ENCODE results near the gene TMOD2.

TMOD2 gene

GRCh38 chr15:51750792-51751696 is at the start of gene TMOD2:
Gene TMOD2 (plus strand): TSS chr15:51751597. CDS start chr15:51766442, 14,845 bp downstream.
- H3K27me3 ChIP-seq (ENCODE audit: insufficient read depth, low read depth, severe bottlenecking), result no peaks in the 10 kb centered on the region
- DNase-seq, result peak; percentile 52

DNA sequence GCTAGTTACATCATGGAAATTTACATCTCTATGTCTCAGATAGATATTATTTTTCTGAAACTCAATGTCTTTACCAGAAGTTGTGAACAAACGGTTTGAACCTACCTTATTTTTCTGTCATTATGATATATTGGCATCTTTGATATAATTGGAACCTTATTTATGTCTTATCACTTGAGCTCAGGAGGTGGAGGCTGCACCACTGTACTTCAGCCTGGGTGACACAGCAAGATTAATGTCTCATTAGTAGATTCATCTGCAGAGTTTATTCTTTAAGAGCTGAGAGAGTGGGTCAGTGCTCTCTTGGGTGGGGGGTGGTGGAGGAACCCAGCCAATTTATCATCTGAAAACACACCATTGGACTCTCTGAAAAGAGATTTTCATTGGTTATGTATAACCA is 48.7 kb upstream of the TMOD2 start:
- no peak overlapping the region for H3K27ac ChIP-seq
- H3K27me3 ChIP-seq (ENCODE audit: insufficient read depth, low read depth, severe bottlenecking), result no peaks in the 10 kb centered on the region
- H3K4me3 ChIP-seq (ENCODE audit: low read depth, low read length), result no peak overlapping the region
- H3K36me3 ChIP-seq, result peaks cover 44% of the 10 kb centered on the region
- H3K9me3 ChIP-seq (ENCODE audit: severe bottlenecking), result no peaks in the 10 kb centered on the region
- no peak for DNase-seq
- no peak for TF ChIP-seq CTCF (IDR thresholded peaks at IDR 0.05; ENCODE audit: low read depth, low read length)

More at GRCh38 chr15:51750792-51751696, at the start of gene TMOD2:
- no peak for TF ChIP-seq CTCF (IDR thresholded peaks at IDR 0.05; ENCODE audit: low read depth, low read length)
- H3K27ac ChIP-seq, result no peak within 1 kb of the TSS
- peak within 1 kb of the TSS; percentile 82 for H3K4me3 ChIP-seq (ENCODE audit: low read depth, low read length)
- no peaks in the 10 kb centered on the region for H3K36me3 ChIP-seq
- no peaks in the 10 kb centered on the region for H3K9me3 ChIP-seq (ENCODE audit: severe bottlenecking)

- Histone ChIP-seq H3K4me3 (ENCODE audit: low read depth, low read length) (no peak overlapping the region), H3K9me3 (ENCODE audit: severe bottlenecking) (no peaks in the 10 kb centered on the region), H3K36me3 (peaks cover 21% of the 10 kb centered on the region), H3K27ac (no peak overlapping the region), H3K27me3 (ENCODE audit: insufficient read depth, low read depth, severe bottlenecking) (no peaks in the 10 kb centered on the region)
- no peak for TF ChIP-seq CTCF (IDR thresholded peaks at IDR 0.05; ENCODE audit: low read depth, low read length)
- no peak for DNase-seq
Observed at GRCh38 chr15:51706291-51706690, 45.1 kb upstream of the TMOD2 start.

DNA sequence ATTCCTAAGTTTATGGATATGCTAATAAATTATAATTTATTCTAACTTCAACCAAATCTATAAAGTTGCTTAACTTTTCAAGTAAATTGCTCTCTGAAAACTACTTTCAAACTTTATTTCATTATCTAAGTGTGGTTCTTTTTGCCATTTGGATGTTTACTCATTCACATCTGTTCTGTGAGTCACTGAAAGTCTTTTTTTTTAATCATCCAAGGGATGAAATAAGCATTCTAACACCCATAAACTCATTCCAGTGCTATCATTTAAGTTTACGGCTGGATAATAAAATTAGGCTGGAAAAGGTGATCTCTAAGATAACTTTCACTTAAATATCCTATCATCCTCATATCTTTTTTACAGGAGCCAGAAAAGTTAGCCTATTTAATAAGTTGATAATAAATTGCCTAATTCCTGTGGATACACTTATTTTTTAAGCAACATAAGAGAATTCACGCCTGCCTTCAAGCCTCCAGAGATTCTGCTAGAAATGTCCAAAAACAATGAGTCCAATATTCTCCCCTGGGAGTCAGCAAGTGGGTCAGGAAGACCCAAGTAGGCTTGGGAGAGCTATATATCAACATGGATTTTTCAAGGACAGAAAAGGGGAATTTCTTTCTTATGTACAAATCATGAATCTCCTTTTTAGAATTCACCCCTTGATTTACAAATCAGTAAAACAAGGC is 44.3 kb upstream of the TMOD2 start:
- H3K27me3 ChIP-seq (ENCODE audit: insufficient read depth, low read depth, severe bottlenecking), result no peaks in the 10 kb centered on the region
- no peaks in the 10 kb centered on the region for H3K9me3 ChIP-seq (ENCODE audit: severe bottlenecking)
- TF ChIP-seq CTCF (IDR thresholded peaks at IDR 0.05; ENCODE audit: low read depth, low read length), result no peak
- DNase-seq, result no peak
- no peak overlapping the region for H3K4me3 ChIP-seq (ENCODE audit: low read depth, low read length)
- no peak overlapping the region for H3K27ac ChIP-seq
- peaks cover 20% of the 10 kb centered on the region for H3K36me3 ChIP-seq

DNA sequence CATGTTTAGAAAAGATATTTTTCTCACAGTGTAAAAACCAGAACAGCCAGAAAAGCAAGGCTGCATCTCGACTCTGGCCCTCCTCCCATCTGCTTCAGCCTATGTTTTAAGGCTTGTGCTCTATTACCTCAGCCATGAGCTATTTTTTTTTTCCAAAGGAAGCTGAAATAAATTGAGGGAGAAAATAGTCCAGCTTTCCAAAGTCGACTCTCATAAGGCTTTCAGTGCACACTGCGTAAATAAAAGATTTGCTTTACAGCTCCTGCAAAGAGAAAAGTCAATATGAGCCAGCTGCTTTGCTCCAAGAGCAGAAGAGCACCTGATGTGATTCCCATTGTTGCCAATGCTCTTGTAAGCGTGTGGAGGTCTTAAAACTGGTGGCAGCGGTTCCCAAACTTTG is 43.4 kb upstream of the TMOD2 start:
- no peak for TF ChIP-seq CTCF (IDR thresholded peaks at IDR 0.05; ENCODE audit: low read depth, low read length)
- H3K27me3 ChIP-seq (ENCODE audit: insufficient read depth, low read depth, severe bottlenecking), result no peaks in the 10 kb centered on the region
- peaks cover 23% of the 10 kb centered on the region for H3K36me3 ChIP-seq
- H3K4me3 ChIP-seq (ENCODE audit: low read depth, low read length), result no peak overlapping the region
- H3K27ac ChIP-seq, result no peak overlapping the region
- no peaks in the 10 kb centered on the region for H3K9me3 ChIP-seq (ENCODE audit: severe bottlenecking)
- no peak for DNase-seq

All from WERI-Rb-1 (cell line).